B cell (primary cell): ENCODE measurements around the gene SENP5. TPM values are rescaled to one million over a fixed set of nuclear protein-coding genes. Genes with fewer than 3 reads are reported as not detected.
"Not testable (repeated sequence)": the region's sequence is repeated elsewhere in the genome, so short reads cannot be mapped to it uniquely, and the experiment has no call there.

Source experiments
- ATAC-seq: fragments of 200-7000 bp; cut with Tn5 transposase; one replicate; pipeline ENCODE4 v1.10.0; 2021; ENCODE audit warnings: low read depth, mild to moderate bottlenecking, moderate number of reproducible peaks, moderate library complexity
- CTCF ChIA-PET: fragments of 350-600 bp; sonication (Branson Sonifier 250); formaldehyde crosslinking; loops from one replicate; lab custom pipeline; 2021; ENCODE audit warnings: antibody characterized with exemption, inconsistent platforms; lab: Charles Lee
- POLR2A ChIA-PET: fragments of 350-600 bp; sonication (Branson Sonifier 250); formaldehyde crosslinking; loops from one replicate; lab custom pipeline; 2021; ENCODE audit warnings: antibody characterized with exemption; lab: Charles Lee
- DNase-seq: peaks from one replicate; pipeline ENCODE4 v3.0.0; 2013
- H2AFZ ChIP-seq: 2 replicates; pipeline ENCODE4 v1.6.1; 2012; ENCODE audit warnings: mild to moderate bottlenecking, low read depth, low read length; ENCODE audit not compliant: insufficient read depth, poor library complexity, severe bottlenecking
- H3K27ac ChIP-seq, 2 donors: 1 replicate in 1 of 2; 2 replicates in 1 of 2; pipeline ENCODE4 v1.5.1; 2012 to 2013; ENCODE audit warnings: low read length in 2 of 2, mild to moderate bottlenecking in 2 of 2, moderate library complexity in 1 of 2
- H3K27me3 ChIP-seq, 4 experiments: fragments of 200-600 bp in 1 of 4; sonication (generic) in 1 of 4; replicated peaks in 1 of 4; 1 replicate in 2 of 4; 2 replicates in 2 of 4; pipeline versions ENCODE4 v1.6.1 to v1.7.0; 2013 to 2016; ENCODE audit warnings: low read length in 3 of 4, mild to moderate bottlenecking in 2 of 4, mixed read lengths in 1 of 4, moderate library complexity in 1 of 4; ENCODE audit not compliant: insufficient read depth in 4 of 4, control insufficient read depth in 3 of 4; ENCODE audit errors: control extremely low read depth in 1 of 4
- H3K36me3 ChIP-seq, 2 experiments: replicated peaks in 1 of 2; 1 replicate in 1 of 2; 2 replicates in 1 of 2; pipeline versions ENCODE4 v1.6.1 to v1.7.1; 2013; ENCODE audit warnings: low read length in 1 of 2; ENCODE audit not compliant: insufficient read depth in 2 of 2, control insufficient read depth in 1 of 2; ENCODE audit errors: control extremely low read depth in 1 of 2, extremely low read depth in 1 of 2
- H3K4me1 ChIP-seq, 2 donors: fragments of 200-600 bp in 1 of 2; sonication (generic) in 1 of 2; 1 replicate in 1 of 2; 2 replicates in 1 of 2; pipeline versions ENCODE4 v1.5.1 to v1.6.1; 2013 to 2017; ENCODE audit warnings: low read length in 2 of 2; ENCODE audit not compliant: control insufficient read depth in 2 of 2, insufficient read depth in 2 of 2
- H3K4me2 ChIP-seq: replicated peaks from 2 replicates; pipeline ENCODE3; 2012; ENCODE audit warnings: mild to moderate bottlenecking, low read depth, low read length; ENCODE audit not compliant: poor library complexity, severe bottlenecking
- H3K4me3 ChIP-seq, 5 experiments: fragments of 200-600 bp in 1 of 5; sonication (generic) in 1 of 5; 1 replicate in 3 of 5; 2 replicates in 2 of 5; pipeline versions ENCODE4 v1.5.1 to v1.7.0; 2011 to 2016; ENCODE audit warnings: low read length in 4 of 5, mild to moderate bottlenecking in 4 of 5, low read depth in 2 of 5, control low read depth in 1 of 5, moderate library complexity in 1 of 5; ENCODE audit not compliant: insufficient read depth in 1 of 5; ENCODE audit errors: control extremely low read depth in 1 of 5, extremely low read depth in 1 of 5
- H3K79me2 ChIP-seq: fragments of 200-600 bp; sonication (generic); one replicate; pipeline ENCODE4 v1.6.0; 2016; ENCODE audit warnings: low read length; ENCODE audit not compliant: control insufficient read depth, insufficient read depth
- H3K9ac ChIP-seq: fragments of 200-600 bp; sonication (generic); 2 replicates; pipeline ENCODE4 v1.6.1; 2017; ENCODE audit warnings: mild to moderate bottlenecking, low read length, moderate library complexity
- H3K9me3 ChIP-seq, 3 donors: one replicate each; pipeline versions ENCODE4 v1.6.1 to v1.7.1; 2013; ENCODE audit warnings: low read length in 2 of 3; ENCODE audit not compliant: control insufficient read depth in 2 of 3, insufficient read depth in 1 of 3; ENCODE audit errors: control extremely low read depth in 1 of 3
- H4K20me1 ChIP-seq: 2 replicates; pipeline ENCODE4 v1.6.0; 2012; ENCODE audit warnings: mild to moderate bottlenecking, low read length; ENCODE audit not compliant: insufficient read depth, control insufficient read depth, poor library complexity, severe bottlenecking
- H3K27ac Mint-ChIP-seq: one replicate; pipeline ENCODE4 v1.8.0; 2021; ENCODE audit warnings: mixed read lengths
- H3K27me3 Mint-ChIP-seq: one replicate; pipeline ENCODE4 v1.8.0; 2021; ENCODE audit warnings: mixed read lengths
- H3K4me1 Mint-ChIP-seq: one replicate; pipeline ENCODE4 v1.8.0; 2021; ENCODE audit warnings: mixed read lengths
- H3K4me3 Mint-ChIP-seq: one replicate; pipeline ENCODE4 v1.8.0; 2021; ENCODE audit warnings: mixed read lengths
- H3K9me3 Mint-ChIP-seq: one replicate; pipeline ENCODE4 v1.8.0; 2022; ENCODE audit warnings: mixed read lengths; ENCODE audit not compliant: insufficient read depth
- CTCF ChIP-seq: fragments of 200-600 bp; IDR thresholded peaks from one replicate; pipeline ENCODE4 v1.8.0; 2022; ENCODE audit warnings: antibody characterized with exemption, mild to moderate bottlenecking
- EZH2 ChIP-seq: IDR thresholded peaks from 2 replicates; pipeline ENCODE4 v1.6.1; 2012; ENCODE audit warnings: borderline replicate concordance, low read depth, mild to moderate bottlenecking, moderate library complexity, low read length; ENCODE audit not compliant: insufficient read depth, poor library complexity, severe bottlenecking
- WGBS: methylation state at CpG from one replicate; pipeline ENCODE4 v1.1.5; 2013; ENCODE audit warnings: missing lambda C conversion rate; ENCODE audit not compliant: insufficient coverage; 5-methylcytosine and 5-hydroxymethylcytosine counted together
- intact Hi-C: fragments of 100-400 bp; cut with micrococcal nuclease; formaldehyde crosslinking; loops from one replicate; pipeline ENCODE4 v1.10.0; 2022
- polyA plus RNA-seq: library from polyadenylated mRNA; depleted of rRNA; stranded (reverse); fragments of >200 nt; gene quantifications from 2 replicates; pipeline ENCODE4 v1.2.3, GENCODE V29; 2012
- total RNA-seq, 2 donors: library from RNA; stranded (reverse); fragments of 120-200 nt in 1 of 2; gene quantifications; 1 replicate in 1 of 2; 2 replicates in 1 of 2; pipeline versions ENCODE4 v1.2.3 to v1.2.4, GENCODE V29; 2013 to 2022

The SENP5 gene
- total and polyA plus RNA-seq, 2 donors (not counting 1 experiment from before 2014, with no cell fraction given), result 9.2 to 51.5 TPM

GRCh38 chr3:196835086-196835485 lies 32.6 kb upstream of the SENP5 start:
- no peaks in the 10 kb centered on the region for H3K27me3 ChIP-seq
- TF ChIP-seq EZH2 (no peak), CTCF (no peak)
- Mint-ChIP-seq H3K27ac (no peak overlapping the region), H3K27me3 (no peaks in the 10 kb centered on the region), H3K4me3 (no peak overlapping the region), H3K9me3 (no peaks in the 10 kb centered on the region), H3K4me1 (no peaks in the 10 kb centered on the region)
- H3K9ac ChIP-seq, result no peak overlapping the region
- DNase-seq (no peak), ATAC-seq (no peak)
- H4K20me1 ChIP-seq, result no peaks in the 10 kb centered on the region
- no peak overlapping the region for H2AFZ ChIP-seq
- H3K79me2 ChIP-seq, result no peaks in the 10 kb centered on the region
- ChIA-PET POLR2A (interaction anchor here (0.7 kb wide), 1 partner anchor 583 kb away, joined by 4 read pairs; no protein-coding TSS in a partner anchor), CTCF (interaction anchor here (0.6 to 2.4 kb wide), 6 partner anchors 11 to 197 kb away, joined by 3 to 13 read pairs (median 4); no protein-coding TSS in a partner anchor)
- H3K36me3 ChIP-seq, result peaks cover 0 to 17% of the 10 kb centered on the region in 2 experiments
- no peak overlapping the region for H3K4me3 ChIP-seq
- no peak overlapping the region for H3K4me2 ChIP-seq
- H3K4me1 ChIP-seq, result peaks cover 0 to 2% of the 10 kb centered on the region in 2 donors
- no peaks in the 10 kb centered on the region for H3K9me3 ChIP-seq
- intact Hi-C loops, result loop anchor here (10.0 kb wide), 1 partner anchor 230 kb away; no protein-coding TSS in a partner anchor
- H3K27ac ChIP-seq, result no peak overlapping the region
- WGBS, result 97% methylated on average over 5 of the region's 8 CpGs

- H2AFZ ChIP-seq, H3K79me2 ChIP-seq, H3K27ac ChIP-seq, H3K27me3 Mint-ChIP-seq, H4K20me1 ChIP-seq, ATAC-seq, H3K27me3 ChIP-seq, H3K4me1 ChIP-seq, H3K4me3 ChIP-seq, H3K4me1 Mint-ChIP-seq, H3K36me3 ChIP-seq, H3K27ac Mint-ChIP-seq, H3K9ac ChIP-seq, H3K9me3 ChIP-seq, H3K4me3 Mint-ChIP-seq, H3K9me3 Mint-ChIP-seq, POLR2A ChIA-PET, DNase-seq, H3K4me2 ChIP-seq: not testable (repeated sequence)
- intact Hi-C loops, result loop anchor here (10.0 kb wide), 1 partner anchor 232 kb away; no protein-coding TSS in a partner anchor
- CTCF ChIA-PET, result interaction anchor here (1.0 to 3.7 kb wide), 5 partner anchors 80 to 351 kb away, joined by 4 to 66 read pairs (median 13); partner anchors contain the start of gene PIGZ
- no CpG with 5 or more reads among the region's 1 CpG for WGBS
Measured at GRCh38 chr3:196836626-196837025, 31.1 kb upstream of the SENP5 start.
